ENCODE results near the gene RPS4Y1.

GRCh38 chrY:2824471-2824870 is 16.9 kb upstream of the RPS4Y1 start:
- TF ChIP-seq EZH2 (IDR thresholded peaks at IDR 0.05; ENCODE audit: borderline replicate concordance, low read length) (no peak), CTCF (IDR thresholded peaks at IDR 0.05; ENCODE audit: low read length) (no peak)
